DMS153 treated with DMSO at 0.1 percent for 48 hours (cell line): ENCODE data around the gene RAB6C.
A peak's percentile ranks its signal among the peaks of the same experiment; 100 is the strongest.
"Not testable (repeated sequence)": the region's sequence is repeated elsewhere in the genome, so short reads cannot be mapped to it uniquely, and the experiment has no call there.

Source experiments
- DNase-seq: peaks from one replicate; lab custom pipeline; 2025; ENCODE audit not compliant: unreplicated experiment; lab: John Stamatoyannopoulos, UW

RAB6C gene

GRCh38 chr2:129979629-129980155 lies at the start of gene RAB6C:
TSS of gene RAB6C (plus strand) at chr2:129979666. CDS start at chr2:129980116, 450 bp downstream.
- peak; percentile 12 for DNase-seq

GRCh38 chr2:129930451-129930850 lies 49.0 kb upstream of the RAB6C start:
- DNase-seq: no peak

- not testable (repeated sequence) for DNase-seq
These were observed 46.1 kb upstream of the RAB6C start for GRCh38 chr2:129933387-129933786.

- DNase-seq: no peak
These were observed 45.2 kb upstream of the RAB6C start for GRCh38 chr2:129934044-129934822.

GRCh38 chr2:129935118-129935517 lies 44.3 kb upstream of the RAB6C start:
- no peak for DNase-seq

- DNase-seq: peak; percentile 71
These were observed 43.0 kb upstream of the RAB6C start for GRCh38 chr2:129936334-129936934.

- not testable (repeated sequence) for DNase-seq
These were observed 40.5 kb upstream of the RAB6C start for GRCh38 chr2:129938850-129939471.

GRCh38 chr2:129943456-129943855 lies 36.0 kb upstream of the RAB6C start:
- not testable (repeated sequence) for DNase-seq

- DNase-seq: no peak
These were observed 33.9 kb upstream of the RAB6C start for GRCh38 chr2:129945557-129945956.

DNA sequence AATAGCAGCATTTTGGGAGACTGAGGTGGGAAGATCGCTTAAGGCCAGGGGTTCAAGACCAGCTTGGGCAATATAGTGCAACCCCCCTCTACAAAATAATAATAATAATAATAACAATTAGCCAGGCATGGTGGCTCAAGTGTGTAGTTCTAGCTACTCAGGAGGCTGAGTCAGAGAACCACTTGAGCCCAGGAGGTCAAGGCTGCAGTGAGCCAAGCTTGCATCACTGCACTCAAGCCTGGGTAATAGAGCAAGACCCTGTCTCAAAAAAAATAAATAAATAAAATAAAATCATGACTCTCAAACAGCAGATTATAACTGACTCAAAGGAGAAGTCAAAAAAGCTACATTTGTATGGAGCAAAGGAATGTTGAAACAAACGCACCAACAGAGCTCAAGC lies 31.8 kb upstream of the RAB6C start:
- DNase-seq: not testable (repeated sequence)

DNA sequence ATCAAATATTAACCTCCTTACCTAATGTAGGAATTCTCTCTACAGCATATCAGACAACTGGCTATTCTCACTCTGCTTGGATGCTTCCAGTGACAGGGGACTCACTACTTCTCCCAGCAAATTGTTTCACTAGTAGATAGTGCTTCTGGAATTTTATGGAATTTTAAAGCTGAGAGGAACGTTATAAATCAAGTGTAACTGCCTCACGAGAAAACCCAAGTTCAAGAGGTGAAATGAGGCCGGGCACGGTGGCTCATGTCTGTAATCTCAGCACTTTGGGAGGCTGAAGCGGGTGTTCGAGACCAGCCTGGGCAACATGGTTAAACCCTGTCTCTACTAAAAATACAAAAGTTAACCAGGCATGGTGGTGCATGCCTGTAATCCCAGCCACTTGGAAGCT lies 23.3 kb upstream of the RAB6C start:
- not testable (repeated sequence) for DNase-seq

GRCh38 chr2:129957891-129958290 lies 21.6 kb upstream of the RAB6C start:
- DNase-seq: no peak

- not testable (repeated sequence) for DNase-seq
These were observed 20.7 kb upstream of the RAB6C start for GRCh38 chr2:129958736-129959135.

- DNase-seq: peak; percentile 65
These were observed 10.9 kb upstream of the RAB6C start for GRCh38 chr2:129968605-129969004.

GRCh38 chr2:129975016-129975774 lies 4.3 kb upstream of the RAB6C start:
- DNase-seq: no peak

GRCh38 chr2:129976969-129977368 lies 2.5 kb upstream of the RAB6C start:
- not testable (repeated sequence) for DNase-seq

- DNase-seq: no peak
These were observed 1.5 kb upstream of the RAB6C start for GRCh38 chr2:129977986-129978385.

DNA sequence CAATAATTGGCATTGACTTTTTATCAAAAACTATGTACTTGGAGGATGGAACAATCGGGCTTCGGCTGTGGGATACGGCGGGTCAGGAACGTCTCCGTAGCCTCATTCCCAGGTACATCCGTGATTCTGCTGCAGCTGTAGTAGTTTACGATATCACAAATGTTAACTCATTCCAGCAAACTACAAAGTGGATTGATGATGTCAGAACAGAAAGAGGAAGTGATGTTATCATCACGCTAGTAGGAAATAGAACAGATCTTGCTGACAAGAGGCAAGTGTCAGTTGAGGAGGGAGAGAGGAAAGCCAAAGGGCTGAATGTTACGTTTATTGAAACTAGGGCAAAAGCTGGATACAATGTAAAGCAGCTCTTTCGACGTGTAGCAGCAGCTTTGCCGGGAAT lies 780 bp downstream of the RAB6C start:
- DNase-seq: not testable (repeated sequence)

- DNase-seq: not testable (repeated sequence)
These were observed 2.2 kb downstream of the RAB6C start for GRCh38 chr2:129981689-129982088.

DNA sequence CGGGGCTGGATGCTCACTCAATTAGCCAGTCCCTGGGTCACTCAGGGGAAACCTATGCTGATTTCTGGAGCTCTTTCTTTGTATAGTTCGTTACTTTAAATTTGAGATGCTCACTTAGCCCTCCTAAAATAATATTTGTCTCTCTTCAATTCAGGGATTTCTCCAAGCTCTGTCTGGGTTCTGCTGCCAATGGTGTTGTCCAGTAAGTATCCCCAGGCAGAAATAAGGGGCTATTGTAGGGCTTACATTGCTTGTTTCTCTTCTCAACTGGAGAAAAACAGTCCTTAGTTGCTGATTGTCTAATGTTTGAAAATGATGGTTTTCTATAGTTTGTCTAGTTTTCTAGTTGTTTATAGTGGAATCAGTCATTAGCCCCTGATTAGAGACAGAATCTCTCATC lies 5.0 kb downstream of the RAB6C start:
- DNase-seq: no peak

DNA sequence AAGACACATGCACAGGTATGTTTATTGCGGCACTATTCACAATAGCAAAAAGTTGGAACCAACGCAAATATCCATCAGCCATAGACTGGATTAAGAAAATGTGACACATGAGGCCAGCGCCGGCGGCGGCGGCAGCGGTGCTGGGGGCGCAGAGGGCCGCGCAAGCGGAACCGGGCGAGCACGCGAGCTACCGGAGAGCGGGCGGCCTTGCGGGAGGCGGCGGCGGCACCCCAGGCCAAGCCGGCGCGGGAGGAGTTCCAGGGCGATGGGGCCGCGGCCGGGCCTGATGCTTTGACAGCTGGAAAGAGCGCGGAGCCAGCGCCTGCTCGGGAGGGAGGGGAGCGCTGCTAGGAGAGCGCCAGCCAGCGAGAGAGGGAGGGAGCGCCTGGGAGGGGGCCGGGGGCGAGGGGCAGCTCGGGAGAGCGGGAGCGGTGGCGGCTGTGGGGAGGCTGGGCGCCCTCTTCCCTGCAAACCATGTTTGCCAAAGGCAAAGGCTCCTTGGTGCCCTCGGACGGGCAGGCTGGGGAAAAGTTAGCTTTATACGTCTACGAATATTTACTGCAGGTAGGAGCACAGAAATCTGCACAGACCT lies 13.0 kb downstream of the RAB6C start:
- not testable (repeated sequence) for DNase-seq
